Caco-2 (cell line): ENCODE data around the gene FNDC3B. TPM values are rescaled to one million over a fixed set of nuclear protein-coding genes. Genes with fewer than 3 reads are reported as not detected.

Experiments
- BruUV-seq: library from RNA; stranded (reverse); fragments of 400-500 nt; replicated peaks from 2 replicates; lab custom pipeline; 2021; lab: Mats Ljungman, UMichigan
- CTCF ChIA-PET: fragments of 300-600 bp; sonication (Branson Sonifier 250); formaldehyde crosslinking; loops from one replicate; lab custom pipeline; 2022; ENCODE audit warnings: antibody characterized with exemption; lab: Charles Lee
- POLR2A ChIA-PET: fragments of 300-600 bp; sonication (Branson Sonifier 250); formaldehyde crosslinking; loops from one replicate; lab custom pipeline; 2022; ENCODE audit warnings: antibody characterized with exemption; lab: Charles Lee
- DNase-seq, 2 experiments: peaks; one replicate each; pipeline versions ENCODE4 v3.0.0 to v3.0.0-alpha.2; 2020 to 2022
- H3K27me3 ChIP-seq: replicated peaks from 2 replicates; pipeline ENCODE4 v1.6.0; 2011; ENCODE audit warnings: low read length; ENCODE audit not compliant: control insufficient read depth, insufficient read depth
- H3K36me3 ChIP-seq: 2 replicates; pipeline ENCODE4 v1.5.1; 2011; ENCODE audit warnings: low read length; ENCODE audit not compliant: control insufficient read depth, insufficient read depth
- H3K4me1 ChIP-seq: fragments of 250-450 bp; sonication (Bioruptor Pico); 2 replicates; pipeline ENCODE4 v1.5.1; 2020; ENCODE audit warnings: mild to moderate bottlenecking
- H3K4me3 ChIP-seq: 2 replicates; pipeline ENCODE4 v1.5.1; 2011; ENCODE audit warnings: low read depth, mild to moderate bottlenecking, control low read depth, low read length
- H3K9me3 ChIP-seq: fragments of 250-450 bp; sonication (Bioruptor Pico); 2 replicates; pipeline ENCODE4 v1.5.1; 2020; ENCODE audit warnings: mild to moderate bottlenecking, moderate library complexity
- H3K27ac Mint-ChIP-seq: one replicate; pipeline ENCODE4 v1.8.0; 2022; ENCODE audit warnings: mixed read lengths; ENCODE audit not compliant: unreplicated experiment
- H3K27me3 Mint-ChIP-seq: one replicate; pipeline ENCODE4 v1.8.0; 2022; ENCODE audit warnings: mixed read lengths; ENCODE audit not compliant: insufficient read depth, unreplicated experiment
- H3K36me3 Mint-ChIP-seq: one replicate; pipeline ENCODE4 v1.8.0; 2022; ENCODE audit warnings: mild to moderate bottlenecking, mixed read lengths; ENCODE audit not compliant: insufficient read depth, unreplicated experiment
- H3K4me1 Mint-ChIP-seq: one replicate; pipeline ENCODE4 v1.8.0; 2022; ENCODE audit warnings: low read depth, mixed read lengths; ENCODE audit not compliant: unreplicated experiment
- H3K4me3 Mint-ChIP-seq: one replicate; pipeline ENCODE4 v1.8.0; 2022; ENCODE audit warnings: mild to moderate bottlenecking, moderate library complexity, mixed read lengths; ENCODE audit not compliant: unreplicated experiment
- H3K9me3 Mint-ChIP-seq: one replicate; pipeline ENCODE4 v1.8.0; 2022; ENCODE audit warnings: mixed read lengths; ENCODE audit not compliant: unreplicated experiment
- intact Hi-C: fragments of 100-400 bp; cut with micrococcal nuclease; formaldehyde crosslinking; loops from one replicate; pipeline ENCODE4 v1.10.0; 2022; ENCODE audit not compliant: unreplicated experiment
- total RNA-seq: library from RNA; stranded (reverse); gene quantifications from 2 replicates; pipeline ENCODE4 v1.2.3, GENCODE V29; 2022
- TF ChIP-seq, protein P1 (sequence below), 2 experiments: fragments of 200-600 bp in 1 of 2; IDR thresholded peaks; 1 replicate in 1 of 2; 2 replicates in 1 of 2; pipeline versions ENCODE4 v1.5.1 to v1.8.0; 2011 to 2022; ENCODE audit warnings: antibody characterized with exemption in 1 of 2, control low read depth in 1 of 2, inconsistent platforms in 1 of 2, low read depth in 1 of 2, low read length in 1 of 2, mild to moderate bottlenecking in 1 of 2, moderate library complexity in 1 of 2; ENCODE audit not compliant: insufficient read depth in 1 of 2, severe bottlenecking in 1 of 2, unreplicated experiment in 1 of 2

FNDC3B gene
- total RNA-seq, 1 experiment from 2014 or later: 59.8 TPM

DNA sequence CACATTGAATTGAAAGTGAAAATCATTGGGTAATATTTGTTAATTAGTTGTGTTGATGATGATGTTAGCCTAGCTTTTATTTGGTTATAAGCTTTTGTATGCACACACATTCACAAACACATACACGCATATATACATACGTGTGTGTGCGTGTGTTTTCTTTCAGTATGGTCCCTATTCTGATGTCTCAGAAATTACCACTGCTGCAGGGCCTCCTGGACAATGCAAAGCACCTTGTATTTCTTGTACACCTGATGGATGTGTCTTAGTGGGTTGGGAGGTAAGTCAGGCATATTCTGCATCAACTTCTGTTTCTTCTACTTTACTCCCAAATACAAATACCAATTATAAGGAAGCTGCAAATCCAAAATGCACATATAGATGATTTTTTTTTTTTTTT, 306.8 kb downstream of the FNDC3B start:
- H3K36me3 ChIP-seq: peaks cover 2% of the 10 kb centered on the region; the same call in 1 of the 2 replicates
- Mint-ChIP-seq H3K27ac (no peak overlapping the region), H3K36me3 (peaks cover 66% of the 10 kb centered on the region), H3K27me3 (no peaks in the 10 kb centered on the region), H3K4me1 (no peaks in the 10 kb centered on the region), H3K4me3 (no peak overlapping the region), H3K9me3 (no peaks in the 10 kb centered on the region)
- no peak for DNase-seq
- ChIA-PET CTCF (no interaction called here), POLR2A (no interaction called here)
- H3K9me3 ChIP-seq: no peaks in the 10 kb centered on the region
- no peaks in the 10 kb centered on the region for H3K27me3 ChIP-seq
- H3K4me1 ChIP-seq: no peaks in the 10 kb centered on the region
- no TSS peak for BruUV-seq
- intact Hi-C loops: no loop called here
- TF ChIP-seq, protein P1, sequence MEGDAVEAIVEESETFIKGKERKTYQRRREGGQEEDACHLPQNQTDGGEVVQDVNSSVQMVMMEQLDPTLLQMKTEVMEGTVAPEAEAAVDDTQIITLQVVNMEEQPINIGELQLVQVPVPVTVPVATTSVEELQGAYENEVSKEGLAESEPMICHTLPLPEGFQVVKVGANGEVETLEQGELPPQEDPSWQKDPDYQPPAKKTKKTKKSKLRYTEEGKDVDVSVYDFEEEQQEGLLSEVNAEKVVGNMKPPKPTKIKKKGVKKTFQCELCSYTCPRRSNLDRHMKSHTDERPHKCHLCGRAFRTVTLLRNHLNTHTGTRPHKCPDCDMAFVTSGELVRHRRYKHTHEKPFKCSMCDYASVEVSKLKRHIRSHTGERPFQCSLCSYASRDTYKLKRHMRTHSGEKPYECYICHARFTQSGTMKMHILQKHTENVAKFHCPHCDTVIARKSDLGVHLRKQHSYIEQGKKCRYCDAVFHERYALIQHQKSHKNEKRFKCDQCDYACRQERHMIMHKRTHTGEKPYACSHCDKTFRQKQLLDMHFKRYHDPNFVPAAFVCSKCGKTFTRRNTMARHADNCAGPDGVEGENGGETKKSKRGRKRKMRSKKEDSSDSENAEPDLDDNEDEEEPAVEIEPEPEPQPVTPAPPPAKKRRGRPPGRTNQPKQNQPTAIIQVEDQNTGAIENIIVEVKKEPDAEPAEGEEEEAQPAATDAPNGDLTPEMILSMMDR (IDR thresholded peaks at IDR 0.05; ENCODE audit: insufficient read depth in 1 of 2, low read depth in 1 of 2, low read length in 1 of 2, severe bottlenecking in 1 of 2, unreplicated experiment in 1 of 2): no peak
- no peak overlapping the region for H3K4me3 ChIP-seq

DNA sequence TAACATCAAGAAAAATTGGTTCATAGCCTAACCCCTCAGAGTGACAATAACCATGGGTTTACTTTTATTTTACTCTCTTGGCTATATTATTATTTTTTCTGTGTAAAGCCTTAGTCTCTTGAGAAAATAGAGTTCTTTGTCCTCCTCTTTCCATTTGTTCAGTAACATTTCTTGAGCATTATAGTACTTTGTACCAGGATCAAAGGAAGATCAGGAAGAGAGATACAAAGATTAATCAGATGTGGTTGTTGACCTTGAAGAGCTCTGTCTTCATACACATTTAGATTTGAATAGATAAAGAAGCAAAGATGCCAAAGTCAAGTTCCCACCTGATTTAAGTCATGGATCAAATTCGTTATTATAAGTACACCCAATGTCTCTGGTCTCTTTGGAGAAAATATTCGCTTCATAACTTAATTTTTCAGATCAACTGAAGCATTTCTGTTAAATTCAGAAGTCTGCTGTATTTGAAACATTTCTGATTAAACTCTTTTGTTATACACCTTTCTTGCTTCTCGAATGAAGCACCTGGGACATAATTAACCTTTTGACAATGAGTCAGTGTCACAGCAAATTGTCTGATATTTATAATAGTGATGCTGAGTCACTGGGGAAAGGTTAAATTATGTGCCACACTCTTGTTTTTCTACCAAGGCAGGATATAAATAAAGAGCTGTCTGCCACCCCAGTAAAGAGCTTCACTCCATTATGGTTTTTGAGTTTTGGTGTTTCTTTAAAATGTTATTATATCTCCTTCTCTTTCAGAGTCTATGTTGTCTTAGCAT, 308.7 kb downstream of the FNDC3B start:
- TF ChIP-seq, protein P1 (IDR thresholded peaks at IDR 0.05; ENCODE audit: insufficient read depth in 1 of 2, low read depth in 1 of 2, low read length in 1 of 2, severe bottlenecking in 1 of 2, unreplicated experiment in 1 of 2): no peak
- intact Hi-C loops: no loop called here
- Mint-ChIP-seq H3K36me3 (peaks cover 64% of the 10 kb centered on the region), H3K27me3 (no peaks in the 10 kb centered on the region), H3K4me3 (no peak overlapping the region), H3K27ac (no peak overlapping the region), H3K4me1 (no peaks in the 10 kb centered on the region), H3K9me3 (no peaks in the 10 kb centered on the region)
- Histone ChIP-seq H3K4me1 (no peaks in the 10 kb centered on the region), H3K4me3 (no peak overlapping the region), H3K27me3 (no peaks in the 10 kb centered on the region), H3K9me3 (no peaks in the 10 kb centered on the region), H3K36me3 (no peaks in the 10 kb centered on the region)
- ChIA-PET POLR2A (no interaction called here), CTCF (no interaction called here)
- no TSS peak for BruUV-seq
- no peak for DNase-seq

DNA sequence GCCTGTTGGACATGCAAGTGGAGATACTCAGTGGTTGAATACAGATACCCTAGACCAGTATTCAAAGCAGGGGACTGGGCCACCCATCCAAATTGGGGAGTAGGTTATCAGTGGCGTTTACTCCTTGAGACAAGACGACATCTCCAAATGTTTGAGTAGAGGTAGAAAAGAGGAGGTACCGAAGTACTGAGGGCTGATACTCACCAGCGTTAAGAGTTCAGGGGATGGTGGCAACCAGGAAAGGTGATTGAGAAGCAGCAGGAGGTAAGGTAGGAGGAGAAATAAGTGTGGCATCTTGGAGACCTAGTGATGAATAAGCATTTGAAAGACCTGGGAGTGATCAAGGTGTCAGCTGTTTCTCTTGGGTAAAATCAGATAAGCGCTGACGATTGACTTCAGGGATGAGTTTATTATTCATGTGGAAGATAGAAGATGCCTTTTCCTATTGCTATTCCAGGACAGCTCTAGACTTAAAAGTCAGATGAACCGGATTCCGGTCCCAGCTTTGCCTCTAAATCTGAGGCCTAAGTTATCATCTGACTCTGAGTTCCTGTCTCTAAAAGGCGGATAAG, 312.6 kb downstream of the FNDC3B start:
- TF ChIP-seq, protein P1 (IDR thresholded peaks at IDR 0.05; ENCODE audit: insufficient read depth in 1 of 2, low read depth in 1 of 2, low read length in 1 of 2, severe bottlenecking in 1 of 2, unreplicated experiment in 1 of 2): no peak
- H3K27me3 Mint-ChIP-seq: no peaks in the 10 kb centered on the region
- Histone ChIP-seq H3K9me3 (no peaks in the 10 kb centered on the region), H3K4me1 (no peaks in the 10 kb centered on the region), H3K27me3 (no peaks in the 10 kb centered on the region), H3K36me3 (no peaks in the 10 kb centered on the region), H3K4me3 (no peak overlapping the region)
- H3K27ac Mint-ChIP-seq: no peak overlapping the region
- no peak for DNase-seq
- no TSS peak for BruUV-seq
- intact Hi-C loops: loop anchor here (5.0 kb wide), 1 partner anchor 315 kb away; no protein-coding TSS in a partner anchor
- H3K4me1 Mint-ChIP-seq: no peaks in the 10 kb centered on the region
- ChIA-PET CTCF (no interaction called here), POLR2A (no interaction called here)
- H3K36me3 Mint-ChIP-seq: peaks cover 69% of the 10 kb centered on the region
- H3K9me3 Mint-ChIP-seq: no peaks in the 10 kb centered on the region
- no peak overlapping the region for H3K4me3 Mint-ChIP-seq
